ENCODE measurements around the gene SP6.

SP6 gene

DNA sequence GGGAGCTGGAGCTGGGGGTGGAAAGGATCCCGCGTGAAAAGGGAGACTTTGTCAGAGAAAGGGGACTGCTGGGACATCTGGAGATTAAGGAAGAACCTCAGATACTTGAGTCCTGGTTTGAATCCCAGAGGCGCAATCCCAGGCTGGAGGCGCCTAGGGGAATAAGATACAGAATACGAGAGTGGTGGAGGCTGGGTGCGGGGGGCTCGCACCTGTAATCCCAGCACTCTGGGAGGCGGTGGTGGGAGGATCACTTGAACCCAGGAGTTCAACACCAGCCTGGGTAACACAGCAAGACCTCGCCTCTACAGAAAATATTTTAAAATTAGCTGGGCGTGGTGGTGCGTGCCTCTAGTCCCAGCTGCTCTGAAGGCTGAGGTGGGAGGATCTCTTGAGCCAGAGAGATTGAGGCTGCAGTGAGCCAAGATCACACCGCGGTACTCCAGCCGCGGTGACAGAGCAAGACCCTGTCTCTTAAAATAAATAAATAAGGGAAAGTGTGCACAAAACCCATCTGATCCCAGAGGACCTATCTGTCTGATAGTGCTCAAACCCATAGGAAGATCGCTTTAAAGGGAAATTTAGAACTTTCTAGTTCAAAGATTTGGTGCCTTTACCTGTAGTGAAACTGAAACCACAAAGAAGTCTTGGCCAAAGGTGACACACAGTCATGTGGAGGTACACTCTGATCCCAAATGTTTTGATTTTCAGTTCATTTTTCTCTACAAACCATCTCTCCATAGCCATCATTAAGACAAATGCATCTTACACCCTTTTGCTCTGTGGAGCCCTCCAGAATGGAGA, 9.3 kb downstream of the SP6 start:
- intact Hi-C loops (cut with DNase I) = loop anchor here (2.0 kb wide), 1 partner anchor 49 kb away; no protein-coding TSS in a partner anchor
- peak in 1 of 42 donors; percentile 17 for DNase-seq

GRCh38 chr17:47840742-47841487, 10.0 kb downstream of the SP6 start, which contains the start of gene SCRN2:
SCRN2 (minus strand) TSS chr17:47841273; CDS start chr17:47840843, 430 bp downstream.
- peak; percentile 74 to 95 (median 89) for DNase-seq
- intact Hi-C loops (cut with DNase I) = loop anchor here (2.0 kb wide), 1 partner anchor 50 kb away; no protein-coding TSS in a partner anchor

GRCh38 chr17:47840001-47840741, 10.8 kb downstream of the SP6 start:
- intact Hi-C loops (cut with DNase I) = loop anchor here (2.0 kb wide), 1 partner anchor 51 kb away; no protein-coding TSS in a partner anchor
- peak in 4 of 42 donors; percentile 7 to 43 (median 16) for DNase-seq

- DNase-seq = no peak
- intact Hi-C loops (cut with DNase I) = loop anchor here (5.0 kb wide), 1 partner anchor 133 kb away; the partner anchor contains the start of gene CDK5RAP3
Measured at GRCh38 chr17:47839071-47839470, 11.9 kb downstream of the SP6 start.

GRCh38 chr17:47838636-47839035, 12.3 kb downstream of the SP6 start:
- DNase-seq = no peak
- intact Hi-C loops (cut with DNase I) = loop anchor here (5.0 kb wide), 1 partner anchor 134 kb away; the partner anchor contains the start of gene CDK5RAP3

DNA sequence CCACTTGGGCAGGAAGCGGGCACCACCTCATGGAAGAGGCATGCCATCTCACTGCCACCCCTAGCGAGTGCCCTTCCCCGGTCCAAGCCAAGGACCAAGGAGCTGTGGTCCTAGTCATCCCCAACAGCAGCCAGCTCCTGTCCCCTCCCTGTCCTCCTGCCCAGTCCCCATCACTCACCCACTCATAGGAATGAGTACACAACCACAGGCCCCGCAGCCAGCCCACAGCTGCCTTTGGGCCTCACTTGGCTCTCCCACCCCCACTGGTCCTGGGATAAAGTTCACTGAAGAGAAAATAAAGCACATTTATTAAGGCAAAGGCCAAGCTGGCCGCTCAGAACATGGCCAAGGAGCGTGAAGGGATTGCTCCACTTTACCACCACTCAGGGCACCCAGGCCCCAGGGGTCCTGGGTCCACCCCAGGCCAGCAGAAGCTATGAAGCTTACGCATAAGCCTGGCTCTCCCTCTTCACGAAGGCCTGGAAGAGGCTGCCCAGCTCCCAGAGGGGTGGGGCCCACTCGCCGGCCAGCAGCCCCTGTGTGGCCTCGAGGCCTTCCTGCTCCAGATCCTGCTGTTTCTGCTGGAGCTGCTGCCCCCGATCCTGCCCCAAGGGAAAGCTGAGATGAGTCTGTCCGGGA, 13.4 kb downstream of the SP6 start:
- intact Hi-C loops (cut with DNase I) = loop anchor here (5.0 kb wide), 1 partner anchor 135 kb away; the partner anchor contains the start of gene CDK5RAP3
- no peak for DNase-seq

GRCh38 chr17:47836601-47837000, 14.4 kb downstream of the SP6 start:
- intact Hi-C loops (cut with DNase I) = loop anchor here (5.0 kb wide), 1 partner anchor 136 kb away; the partner anchor contains the start of gene CDK5RAP3
- DNase-seq = no peak

- DNase-seq = no peak
- intact Hi-C loops (cut with DNase I) = loop anchor here (5.0 kb wide), 1 partner anchor 138 kb away; the partner anchor contains the start of gene CDK5RAP3
Measured at GRCh38 chr17:47834756-47835155, 16.2 kb downstream of the SP6 start.

DNA sequence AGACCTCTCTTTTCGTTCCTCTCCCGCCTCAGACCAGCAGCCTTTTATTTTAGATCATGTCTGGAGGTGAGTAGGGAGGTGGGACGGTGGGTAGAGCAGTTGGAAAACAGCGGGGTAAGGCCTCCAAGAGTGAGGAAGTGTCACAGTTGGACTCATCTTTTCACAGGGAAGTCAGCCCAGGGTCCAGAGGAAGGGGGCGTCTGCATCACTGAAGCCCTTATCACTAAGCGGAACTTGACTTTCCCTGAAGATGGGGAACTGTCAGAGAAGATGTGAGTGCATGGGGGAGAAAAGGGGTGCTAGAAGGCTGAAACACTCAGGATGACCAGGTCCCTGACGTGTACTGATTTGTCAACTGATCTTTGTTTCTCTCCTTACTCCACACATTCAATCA, 19.0 kb downstream of the SP6 start:
- intact Hi-C loops (cut with DNase I) = no loop called here
- peak in 15 of 42 donors; percentile 9 to 50 (median 26) for DNase-seq

DNA sequence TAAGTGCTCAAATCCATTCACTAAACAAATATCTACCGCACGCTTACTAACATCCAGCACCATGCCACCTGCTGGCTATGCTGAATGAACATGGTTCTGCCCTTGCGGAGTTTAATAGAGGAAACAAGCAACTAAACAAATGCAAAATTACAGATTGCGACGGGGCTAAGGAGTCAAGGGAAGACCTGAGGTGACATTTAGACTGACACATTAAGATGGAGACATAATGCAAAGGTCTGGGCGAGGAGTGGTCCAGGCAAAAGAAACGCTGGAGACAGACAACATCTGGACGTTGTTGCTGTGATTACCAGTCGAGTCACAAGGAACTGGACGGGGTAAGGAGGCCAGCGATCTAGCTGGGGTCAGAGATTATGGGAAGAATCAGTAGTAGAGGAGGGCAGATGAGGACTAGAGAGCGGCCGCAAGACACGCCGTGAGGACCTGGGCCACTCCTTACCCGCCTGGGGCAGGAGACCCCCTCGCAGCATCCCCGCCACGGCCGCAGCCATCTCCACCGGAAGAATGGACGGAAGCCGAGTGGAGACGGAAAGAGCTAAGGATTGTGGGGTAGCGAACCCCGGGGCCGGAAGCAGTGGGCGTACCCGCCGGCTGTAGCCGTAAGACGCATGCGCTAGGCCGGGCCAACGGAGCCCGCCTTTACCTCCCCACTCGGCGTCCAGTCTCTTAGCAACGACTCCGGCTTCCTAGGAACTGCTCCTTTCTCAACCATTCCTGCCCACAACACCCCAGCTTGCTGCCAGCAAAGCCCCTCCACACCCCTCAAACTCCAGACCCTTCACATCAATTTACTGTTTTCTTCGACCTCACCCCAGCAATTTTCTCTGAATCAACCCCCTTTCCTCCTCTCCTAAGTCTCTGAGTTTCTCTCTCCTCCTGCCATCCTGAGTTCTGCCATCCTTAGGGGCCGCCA, 19.7 kb downstream of the SP6 start, which contains the start of the genes LRRC46 and MRPL10:
Gene LRRC46, plus strand, starts transcription at position 668 of the 931 bp plus-strand sequence. CDS start 320 bp downstream, outside the sequence.
Gene MRPL10, minus strand, starts transcription at position 539 of the 931 bp plus-strand sequence. Its CDS starts 30 bp downstream, at position 509.
- peak; percentile 81 to 97 (median 92) for DNase-seq
- intact Hi-C loops (cut with DNase I) = no loop called here

GRCh38 chr17:47830396-47831002, 20.5 kb downstream of the SP6 start:
- intact Hi-C loops (cut with DNase I) = no loop called here
- no peak for DNase-seq

DNA sequence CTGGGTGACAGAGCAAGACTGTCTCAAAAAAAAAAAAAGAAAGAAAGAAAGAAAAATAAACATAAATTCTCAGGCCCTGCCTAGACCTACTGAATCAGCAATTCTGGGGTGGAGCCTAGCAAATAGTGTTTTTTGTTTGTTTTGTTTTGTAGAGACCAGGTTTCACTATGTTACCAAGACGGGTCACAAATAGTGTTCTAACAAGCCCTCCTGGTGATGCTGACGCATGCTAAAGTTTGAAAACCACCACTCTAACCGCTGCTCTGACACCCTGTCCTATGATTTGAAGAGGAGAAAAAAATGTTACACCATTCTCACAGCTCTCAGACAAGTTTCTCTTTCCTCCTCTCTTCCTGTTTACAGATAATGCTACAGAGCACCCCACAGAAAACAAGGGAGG, 21.1 kb downstream of the SP6 start:
- intact Hi-C loops (cut with DNase I) = no loop called here
- DNase-seq = no peak

GRCh38 chr17:47823519-47823918, 27.4 kb downstream of the SP6 start:
- no peak for DNase-seq
- intact Hi-C loops (cut with DNase I) = no loop called here

DNA sequence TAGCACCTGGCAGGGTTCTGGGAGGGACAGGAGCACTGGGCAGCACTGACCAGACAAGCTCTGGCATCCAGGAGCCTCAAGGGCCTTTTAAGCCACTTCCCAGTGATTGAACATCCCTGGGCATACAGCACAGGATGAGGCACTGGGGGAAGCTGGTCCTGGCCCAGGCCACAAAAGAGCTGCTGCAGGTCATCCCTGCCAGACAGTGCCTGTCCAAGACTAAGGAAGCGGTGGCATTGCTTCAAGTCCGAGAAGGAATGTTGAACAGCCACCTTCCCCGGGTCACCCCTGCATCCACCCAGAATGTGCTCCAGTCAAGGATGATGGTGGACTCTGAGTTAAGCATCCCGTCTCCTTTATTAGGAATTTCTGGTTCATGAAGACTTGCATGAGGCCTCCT, 28.2 kb downstream of the SP6 start:
- intact Hi-C loops (cut with DNase I) = no loop called here
- no peak for DNase-seq

DNA sequence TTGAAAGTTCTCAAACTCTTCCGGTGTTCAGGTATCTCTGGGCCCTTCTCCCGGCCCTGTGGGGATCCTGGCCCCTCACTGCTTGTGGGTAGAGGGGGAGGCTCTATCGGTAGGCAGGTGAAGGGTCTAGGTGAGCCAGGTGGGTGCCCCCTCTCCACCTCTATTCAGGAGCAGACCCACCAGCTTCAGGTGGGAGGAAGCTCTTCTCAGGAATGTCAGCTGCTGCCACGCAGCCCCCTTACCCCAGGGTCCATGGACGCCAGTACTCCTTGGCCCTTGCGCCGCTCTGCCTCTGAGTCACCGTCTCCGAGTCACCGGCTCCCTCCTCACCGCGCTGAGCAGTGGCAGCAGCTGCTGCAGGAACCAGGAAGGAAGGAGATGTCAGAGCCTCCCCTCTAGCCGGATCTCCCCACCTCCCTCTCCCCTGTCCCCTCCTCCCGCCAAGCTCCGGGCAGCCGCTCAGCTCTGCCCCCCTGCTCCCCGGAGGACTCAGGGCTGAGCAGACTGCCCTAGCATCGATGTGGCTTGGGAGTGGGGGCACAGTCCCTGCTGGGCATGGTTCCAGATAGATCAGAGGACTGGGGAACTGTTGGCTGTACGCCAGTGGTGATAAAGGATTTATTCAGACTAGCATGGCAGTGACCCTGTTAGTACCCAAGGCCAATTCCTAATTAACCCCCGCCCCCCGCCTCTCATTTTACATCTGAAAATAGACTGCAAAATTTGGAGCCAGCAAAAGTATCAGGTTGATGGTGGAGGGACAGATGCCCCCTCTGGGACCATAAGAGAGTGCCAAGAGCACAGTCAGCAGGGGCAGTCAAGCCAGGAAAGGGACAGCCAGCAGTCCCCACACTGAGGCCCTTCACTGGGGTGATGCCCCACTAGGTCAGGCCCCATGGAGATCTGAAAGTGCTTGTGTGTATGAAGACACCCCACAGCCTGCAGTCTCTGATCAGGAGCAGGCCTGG, 29.3 kb downstream of the SP6 start, which contains the start of gene OSBPL7:
Gene OSBPL7, minus strand, starts transcription at position 371 of the 968 bp plus-strand sequence. CDS start 1,516 bp downstream, outside the sequence.
- DNase-seq = peak; percentile 55 to 94 (median 82)
- intact Hi-C loops (cut with DNase I) = no loop called here

Data from head of caudate nucleus (tissue), 42 donors.